Tongue (tissue), 3 donors: Measurements from ENCODE around the gene DGKI. TPM values are rescaled to one million over a fixed set of nuclear protein-coding genes. Genes with fewer than 3 reads are reported as not detected.

Source experiments
- DNase-seq: peaks from one replicate; pipeline ENCODE4 v3.0.0-alpha.2; 2015
- small RNA-seq: library from RNA; depleted of rRNA; stranded (forward); fragments of <200 nt; gene quantifications from one replicate; pipeline ENCODE3, GENCODE V24; 2014; ENCODE audit warnings: low replicate concordance
- total RNA-seq: library from RNA; depleted of rRNA; stranded (reverse); fragments of >200 nt; gene quantifications from one replicate; pipeline ENCODE4 v1.2.3, GENCODE V29; 2014

The DGKI gene
- total RNA-seq, 1 donor from 2014 or later: 5.6 TPM

DNA sequence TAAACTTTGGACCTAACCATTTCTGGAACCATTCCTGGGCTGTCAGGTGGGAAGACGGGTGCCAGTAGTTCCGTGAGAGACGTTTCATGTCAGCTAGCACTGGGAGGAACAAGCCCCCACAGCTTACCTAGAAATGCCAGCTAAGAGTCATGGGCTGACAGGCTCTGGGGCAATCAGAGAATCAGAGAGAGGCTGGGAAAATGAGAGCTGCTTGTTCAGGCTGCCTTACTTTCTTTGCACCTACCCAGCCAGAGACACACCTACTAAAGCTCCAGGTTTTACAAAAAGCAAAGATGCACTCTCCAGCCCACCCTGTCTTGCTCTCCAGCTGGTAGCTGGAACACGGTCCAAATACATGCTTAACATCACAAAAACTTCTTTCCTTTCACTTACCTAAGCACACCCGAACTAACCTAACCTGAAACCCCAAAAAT lies 503.9 kb downstream of the DGKI start:
- peak; percentile 45 for DNase-seq

DNA sequence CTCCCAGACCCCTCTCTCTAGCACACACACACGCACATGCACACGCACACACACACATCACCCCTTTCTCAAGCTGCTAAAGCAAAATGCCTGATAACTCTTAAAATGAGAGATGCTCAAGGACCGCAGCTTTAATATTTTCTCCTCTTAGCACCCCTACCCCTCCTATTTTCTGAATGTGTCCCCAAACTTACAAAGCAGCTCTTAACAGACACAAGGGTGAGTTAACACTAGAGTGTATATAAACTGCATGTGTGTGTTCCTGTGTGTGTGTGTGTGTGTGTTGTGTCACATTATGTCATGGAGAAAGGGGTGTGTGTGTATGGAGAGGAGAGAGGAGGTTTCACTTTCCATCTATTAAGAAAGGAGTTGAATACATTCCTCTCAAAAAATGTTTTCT lies 504.5 kb downstream of the DGKI start:
- peak; percentile 42 for DNase-seq

DNA sequence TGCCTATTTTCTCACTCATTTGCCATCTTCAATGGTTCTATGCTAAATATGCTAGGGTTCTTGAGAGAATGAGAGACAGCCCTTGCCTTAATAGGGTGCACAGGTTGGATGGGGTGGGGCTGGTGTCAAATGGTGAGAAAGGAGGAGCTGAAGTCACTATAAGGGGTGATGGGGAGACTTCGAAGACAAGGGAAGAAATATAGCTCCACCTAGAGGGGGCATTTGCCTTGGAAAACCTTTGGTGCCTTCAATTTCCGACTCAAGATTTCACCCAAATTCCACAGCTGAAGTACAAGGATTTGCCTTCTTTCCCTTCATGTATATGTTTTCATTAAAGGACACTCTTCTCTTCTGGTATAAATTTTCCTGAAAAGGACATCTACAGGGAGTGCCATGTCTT lies 508.9 kb downstream of the DGKI start:
- DNase-seq: no peak

DNA sequence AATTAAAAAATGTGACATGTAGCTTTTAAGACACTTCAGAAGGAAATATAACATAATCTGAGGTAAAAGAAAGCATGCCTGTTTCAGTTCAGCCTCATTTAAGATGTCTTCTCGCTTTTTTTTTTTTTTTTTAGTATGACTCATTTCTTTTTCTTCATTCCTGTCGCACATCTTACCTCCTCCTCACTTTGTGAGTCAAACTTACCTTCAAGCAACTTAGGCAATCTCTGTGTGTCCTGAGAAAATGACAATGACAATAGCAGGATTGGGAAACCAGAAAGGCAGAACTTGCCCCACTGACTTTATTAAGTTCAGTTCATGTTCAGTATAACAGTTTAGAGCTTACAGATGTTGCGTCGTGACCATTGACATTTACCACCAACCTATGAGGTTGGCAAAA lies 511.0 kb downstream of the DGKI start:
- no peak for DNase-seq

DNA sequence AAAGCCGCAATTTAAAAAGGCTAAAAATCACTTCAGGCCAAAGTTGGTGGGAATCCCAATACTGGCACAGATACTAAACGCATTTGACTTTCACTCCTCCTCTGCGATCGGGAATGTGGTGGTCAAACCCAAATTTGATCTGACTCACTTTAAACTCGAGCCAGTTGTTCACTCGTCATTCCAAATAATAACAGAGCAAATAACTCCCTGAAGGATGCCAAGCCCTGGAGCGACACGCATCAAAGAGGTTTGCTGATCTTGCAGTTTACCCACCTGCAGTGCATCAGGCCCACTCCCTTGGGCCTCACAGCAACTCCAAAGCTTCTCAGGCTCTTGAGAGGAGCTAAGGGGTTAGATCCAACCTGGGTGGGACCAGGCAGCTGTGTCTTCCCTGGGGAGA lies 515.4 kb downstream of the DGKI start:
- DNase-seq: no peak

Small RNA genes within 50 kb of the gene (small RNA-seq; reads per million reads assigned to genes)
- 0.11 reads per million for gene AC090498.1

Other genes with a start within 250 kb of the DGKI start
- 35.6 TPM for gene CREB3L2, start 155.1 kb upstream of the DGKI start, total RNA-seq
- gene AKR1D1, start 229.5 kb upstream of the DGKI start, total RNA-seq: not detected